Measurements from ENCODE around the gene CFAP100. TPM values are rescaled to one million over a fixed set of nuclear protein-coding genes. Genes with fewer than 3 reads are reported as not detected.

Gene CFAP100
- total RNA-seq, 1 experiment from 2014 or later = not detected

DNA sequence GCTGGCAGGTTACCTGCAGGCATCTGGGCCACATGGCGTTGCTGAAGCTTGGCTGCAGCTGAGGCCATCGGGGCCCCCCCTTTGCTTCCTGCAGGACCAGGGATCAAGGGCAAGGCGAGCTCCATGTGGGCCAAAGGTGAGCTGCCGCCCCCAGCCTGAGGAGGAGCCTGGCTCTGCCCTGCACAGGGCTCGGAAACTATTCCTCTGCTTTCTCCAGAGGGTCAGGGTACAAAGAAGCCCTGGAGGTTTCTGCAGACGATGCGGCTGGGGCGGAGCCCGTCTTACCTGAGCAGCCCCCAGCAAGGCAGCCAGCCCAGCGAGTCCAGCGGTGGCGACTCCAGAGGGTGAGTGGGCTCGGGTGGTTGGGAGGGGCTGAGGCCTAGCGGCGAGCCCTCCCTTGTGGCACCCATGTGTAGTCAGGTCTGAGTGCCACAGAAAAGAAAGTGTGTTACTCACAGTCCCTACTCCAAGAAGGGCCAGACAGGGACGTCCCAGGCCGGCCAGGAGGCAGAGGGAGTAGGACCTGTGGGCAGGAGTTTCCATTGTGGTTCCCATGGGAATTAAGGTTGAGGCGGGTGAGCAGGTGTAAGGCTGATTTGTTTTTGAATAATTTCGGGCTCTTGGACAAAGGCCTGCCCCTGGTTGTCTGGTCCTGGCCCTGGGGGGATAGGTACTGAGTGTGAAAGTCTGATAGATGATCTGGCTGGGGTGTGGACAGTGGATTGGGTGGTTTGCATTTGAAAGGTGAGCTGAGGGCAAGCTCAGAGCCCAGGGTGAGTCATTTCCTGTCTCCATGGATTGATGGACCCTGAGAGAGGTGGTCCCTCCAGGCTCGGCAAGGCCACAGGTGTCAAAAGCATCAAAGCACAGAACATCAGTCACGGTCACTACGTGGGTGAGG, 25.4 kb downstream of the CFAP100 start:
- H3K36me3 Mint-ChIP-seq (ENCODE audit: insufficient read depth, unreplicated experiment) = no peaks in the 10 kb centered on the region
- no peak overlapping the region for H3K4me3 Mint-ChIP-seq (ENCODE audit: low read depth, unreplicated experiment)
- BruUV-seq (replicated peaks) = no TSS peak
- DNase-seq = no peak
- peaks cover 10% of the 10 kb centered on the region for H3K4me1 Mint-ChIP-seq (ENCODE audit: low read depth, unreplicated experiment)
- intact Hi-C loops (cut with micrococcal nuclease; ENCODE audit: unreplicated experiment) = no loop called here
- H3K27ac Mint-ChIP-seq (ENCODE audit: unreplicated experiment) = no peak overlapping the region
- no peak for TF ChIP-seq CTCF (IDR thresholded peaks at IDR 0.05; ENCODE audit: unreplicated experiment)
- H3K9me3 Mint-ChIP-seq (ENCODE audit: low read depth, unreplicated experiment) = no peaks in the 10 kb centered on the region
- CTCF ChIA-PET = interaction anchor here (0.5 kb wide), 1 partner anchor 622 kb away, joined by 3 read pairs; no protein-coding TSS in a partner anchor
- H3K27me3 Mint-ChIP-seq (ENCODE audit: unreplicated experiment) = no peaks in the 10 kb centered on the region

GRCh38 chr3:126421573-126422119, 26.9 kb downstream of the CFAP100 start:
- no peak overlapping the region for H3K4me3 Mint-ChIP-seq (ENCODE audit: low read depth, unreplicated experiment)
- no peaks in the 10 kb centered on the region for H3K36me3 Mint-ChIP-seq (ENCODE audit: insufficient read depth, unreplicated experiment)
- no peak overlapping the region for H3K27ac Mint-ChIP-seq (ENCODE audit: unreplicated experiment)
- DNase-seq = no peak
- TF ChIP-seq CTCF (IDR thresholded peaks at IDR 0.05; ENCODE audit: unreplicated experiment) = no peak
- no peaks in the 10 kb centered on the region for H3K27me3 Mint-ChIP-seq (ENCODE audit: unreplicated experiment)
- CTCF ChIA-PET = no interaction called here
- peaks cover 10% of the 10 kb centered on the region for H3K4me1 Mint-ChIP-seq (ENCODE audit: low read depth, unreplicated experiment)
- no TSS peak for BruUV-seq (replicated peaks)
- intact Hi-C loops (cut with micrococcal nuclease; ENCODE audit: unreplicated experiment) = no loop called here
- H3K9me3 Mint-ChIP-seq (ENCODE audit: low read depth, unreplicated experiment) = peaks cover 2% of the 10 kb centered on the region

DNA sequence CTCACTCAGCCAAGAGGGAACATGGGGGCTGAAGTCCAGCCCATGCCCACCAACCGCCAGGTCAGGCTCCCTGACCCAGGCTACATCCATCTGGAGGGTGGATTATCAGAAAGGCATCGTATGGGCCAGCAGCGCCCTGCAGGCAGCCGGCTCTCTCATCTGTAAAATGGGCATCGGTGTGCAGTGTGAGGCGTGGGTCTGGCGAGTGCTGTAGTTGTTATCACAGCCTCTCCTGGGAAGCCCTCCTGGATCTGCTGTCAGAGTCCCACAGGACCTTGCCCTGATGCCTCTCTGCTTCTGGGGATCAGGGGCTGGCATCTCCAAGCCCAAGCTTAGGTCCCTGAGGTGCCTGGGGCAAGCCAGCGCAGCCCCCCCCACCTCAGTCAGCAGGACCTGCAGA, 27.4 kb downstream of the CFAP100 start:
- CTCF ChIA-PET = no interaction called here
- H3K4me3 Mint-ChIP-seq (ENCODE audit: low read depth, unreplicated experiment) = no peak overlapping the region
- H3K27ac Mint-ChIP-seq (ENCODE audit: unreplicated experiment) = no peak overlapping the region
- no peaks in the 10 kb centered on the region for H3K36me3 Mint-ChIP-seq (ENCODE audit: insufficient read depth, unreplicated experiment)
- intact Hi-C loops (cut with micrococcal nuclease; ENCODE audit: unreplicated experiment) = no loop called here
- no peaks in the 10 kb centered on the region for H3K27me3 Mint-ChIP-seq (ENCODE audit: unreplicated experiment)
- peaks cover 4% of the 10 kb centered on the region for H3K9me3 Mint-ChIP-seq (ENCODE audit: low read depth, unreplicated experiment)
- DNase-seq = no peak
- BruUV-seq (replicated peaks) = no TSS peak
- no peak for TF ChIP-seq CTCF (IDR thresholded peaks at IDR 0.05; ENCODE audit: unreplicated experiment)
- peaks cover 10% of the 10 kb centered on the region for H3K4me1 Mint-ChIP-seq (ENCODE audit: low read depth, unreplicated experiment)

GRCh38 chr3:126422571-126423091, 27.9 kb downstream of the CFAP100 start:
- peaks cover 4% of the 10 kb centered on the region for H3K9me3 Mint-ChIP-seq (ENCODE audit: low read depth, unreplicated experiment)
- no peaks in the 10 kb centered on the region for H3K36me3 Mint-ChIP-seq (ENCODE audit: insufficient read depth, unreplicated experiment)
- CTCF ChIA-PET = interaction anchor here (1.3 kb wide), 1 partner anchor 17 kb away, joined by 3 read pairs; no protein-coding TSS in a partner anchor
- peaks cover 10% of the 10 kb centered on the region for H3K4me1 Mint-ChIP-seq (ENCODE audit: low read depth, unreplicated experiment)
- no peak overlapping the region for H3K4me3 Mint-ChIP-seq (ENCODE audit: low read depth, unreplicated experiment)
- BruUV-seq (replicated peaks) = no TSS peak
- H3K27me3 Mint-ChIP-seq (ENCODE audit: unreplicated experiment) = no peaks in the 10 kb centered on the region
- intact Hi-C loops (cut with micrococcal nuclease; ENCODE audit: unreplicated experiment) = no loop called here
- no peak for TF ChIP-seq CTCF (IDR thresholded peaks at IDR 0.05; ENCODE audit: unreplicated experiment)
- no peak overlapping the region for H3K27ac Mint-ChIP-seq (ENCODE audit: unreplicated experiment)
- no peak for DNase-seq

Measured in Calu3 (cell line).